Fibroblast of skin of right biceps (primary cell): Measurements from ENCODE around the gene BRD9.
"Not testable (repeated sequence)": the region's sequence is repeated elsewhere in the genome, so short reads cannot be mapped to it uniquely, and the experiment has no call there.

Source experiments
- DNase-seq: peaks from one replicate; pipeline ENCODE4 v3.0.0-alpha.2; 2013

The BRD9 gene

DNA sequence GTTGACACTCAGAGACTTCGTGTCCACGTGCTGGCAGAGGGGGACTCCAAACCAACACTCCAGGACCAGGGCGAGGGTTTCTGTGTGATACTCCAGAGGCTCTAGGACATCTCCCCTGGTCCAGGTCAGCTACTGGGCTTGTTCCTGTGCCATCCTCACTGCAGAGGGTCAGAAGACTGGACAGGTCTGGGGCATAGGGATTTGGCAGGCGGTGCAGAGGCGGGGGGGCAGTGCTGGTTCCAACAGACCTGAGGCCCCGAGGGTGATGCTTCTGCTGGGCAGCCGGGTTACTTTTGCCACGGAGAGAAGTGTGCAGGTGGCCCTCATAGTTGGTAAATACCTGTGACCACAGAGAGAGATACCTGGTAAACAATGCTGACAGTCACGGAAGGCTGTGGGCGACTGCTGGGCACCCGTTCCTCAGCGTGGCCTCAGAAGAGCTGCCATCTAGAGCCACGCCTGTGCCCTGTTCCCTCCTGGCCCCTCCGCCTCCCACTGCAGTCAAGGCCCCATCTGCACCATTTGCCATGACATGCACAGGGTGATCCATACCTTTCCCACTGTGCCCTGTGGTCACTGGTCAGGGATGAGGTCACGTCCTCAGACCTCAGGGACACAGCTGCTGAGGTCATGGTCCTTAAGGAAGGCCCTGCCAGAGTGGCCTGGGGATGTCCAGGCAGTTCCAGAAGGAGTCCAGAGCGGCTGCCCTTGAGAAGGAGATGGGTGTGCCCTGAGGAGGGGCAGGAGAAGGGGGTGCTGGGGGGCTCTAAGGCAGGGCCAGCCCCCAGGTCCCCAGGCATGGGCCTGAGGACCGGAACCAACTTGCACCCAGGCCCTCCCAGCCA lies 30.1 kb upstream of the BRD9 start:
- no peak for DNase-seq

DNA sequence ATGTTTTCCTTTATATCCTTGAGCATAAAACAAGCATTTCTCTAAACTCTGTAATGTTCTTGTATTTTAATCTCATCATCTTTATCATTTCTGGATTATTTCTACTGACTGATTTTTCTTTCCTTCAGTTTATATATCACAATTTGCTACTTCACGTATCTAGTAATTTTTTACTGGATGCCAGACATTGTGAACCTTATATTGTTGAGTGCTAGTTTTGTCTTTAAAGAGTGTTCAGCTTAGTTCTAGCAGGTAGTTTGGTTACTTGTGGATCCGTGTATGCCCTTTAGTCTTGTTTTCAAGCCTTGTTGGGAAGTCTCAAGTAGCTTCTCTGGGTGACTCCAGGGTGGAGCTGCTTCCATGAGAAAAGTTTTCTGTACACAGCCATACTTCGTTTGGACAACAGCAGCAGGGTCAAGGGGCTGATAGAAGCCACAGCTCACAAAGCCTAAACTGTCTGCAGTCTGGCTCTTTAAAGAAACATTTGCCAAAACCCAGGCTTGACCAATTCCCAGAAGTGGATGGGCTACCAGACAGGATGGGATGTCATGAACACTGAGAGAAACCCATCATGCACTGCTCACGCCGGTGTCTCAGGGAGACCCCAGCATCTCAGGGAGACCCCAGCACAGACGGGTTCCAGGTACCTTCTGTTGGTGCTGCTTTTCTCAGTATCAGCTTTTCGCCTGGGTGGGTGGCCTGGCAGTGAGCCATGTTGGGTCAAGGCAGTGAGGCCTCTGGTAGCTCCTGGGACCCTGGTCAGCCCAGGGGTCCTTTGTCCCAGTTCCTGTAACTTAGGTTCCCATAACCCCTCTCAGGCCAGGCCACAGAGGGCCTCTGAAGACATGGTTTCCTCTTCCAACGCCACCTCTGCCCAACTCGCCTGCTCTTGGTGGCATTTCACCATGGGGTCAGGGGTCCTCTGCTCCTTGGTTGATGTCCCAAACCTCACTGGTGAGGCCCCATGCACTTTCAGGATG lies 29.1 kb upstream of the BRD9 start:
- no peak for DNase-seq

DNA sequence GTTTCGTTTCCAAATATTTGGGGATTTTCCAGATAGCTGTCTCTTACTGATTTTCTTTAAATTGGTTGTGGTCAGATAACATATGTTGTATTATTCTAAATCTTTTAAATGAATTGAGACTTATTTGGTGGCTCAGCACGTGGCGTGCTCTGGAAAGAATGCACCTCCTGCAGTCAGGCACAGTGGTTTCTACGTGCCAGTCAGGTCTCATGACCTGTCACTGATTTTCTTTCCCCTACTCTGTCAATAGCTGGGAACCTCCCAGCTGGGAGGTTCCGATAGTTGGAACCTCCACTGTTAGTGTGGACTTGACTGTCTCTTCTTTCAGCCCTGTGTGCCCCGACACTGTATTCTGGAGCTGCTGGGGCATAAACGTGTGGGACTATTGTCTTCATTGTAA lies 27.7 kb upstream of the BRD9 start:
- no peak for DNase-seq

DNA sequence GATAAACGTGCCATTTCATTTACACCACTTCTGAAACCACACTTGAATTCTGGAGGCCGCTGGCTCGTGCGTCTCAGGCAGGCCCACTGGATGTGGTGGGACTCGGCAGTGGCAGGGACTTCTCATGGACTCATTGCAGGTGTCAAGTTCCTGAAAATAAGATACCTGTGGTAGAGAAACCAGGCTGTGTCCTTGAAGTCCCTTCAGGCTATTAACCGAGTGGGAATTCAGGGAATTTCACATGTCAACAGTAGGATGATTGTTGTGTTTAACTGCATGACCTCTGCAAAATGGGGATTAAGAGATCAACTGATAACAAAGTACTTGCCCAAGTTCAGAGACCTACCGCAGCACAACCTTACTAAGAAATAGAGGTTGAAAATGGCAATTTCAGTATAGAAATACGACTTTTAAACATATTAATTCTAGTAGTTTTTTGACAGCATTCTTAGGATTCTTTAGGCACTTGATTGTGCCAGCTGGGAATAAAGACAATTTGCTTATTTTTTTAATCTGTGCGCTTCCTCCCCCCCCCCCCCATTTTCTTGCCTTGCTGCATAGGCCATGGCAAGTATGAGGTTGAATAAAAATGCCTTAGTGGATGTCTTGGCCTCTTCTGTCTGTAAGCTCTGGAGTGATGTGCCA lies 26.9 kb upstream of the BRD9 start:
- no peak for DNase-seq

DNA sequence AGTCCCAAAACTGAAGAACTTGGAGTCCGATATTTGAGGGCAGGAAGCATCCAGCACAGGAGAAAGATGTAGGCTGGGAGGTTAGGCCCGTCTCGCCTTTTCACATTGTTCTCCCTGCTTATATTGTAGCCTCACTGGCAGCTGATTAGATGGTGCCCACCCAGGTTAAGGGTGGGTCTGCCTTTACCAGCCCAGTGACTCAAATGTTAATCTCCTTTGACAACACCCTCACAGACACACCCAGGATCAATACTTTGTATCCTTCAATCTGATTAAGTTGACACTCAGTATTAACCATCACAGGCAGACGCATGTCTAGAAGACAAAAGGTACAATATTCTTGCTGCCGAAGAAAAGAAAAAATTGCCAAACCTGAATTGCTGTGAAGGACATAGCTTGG lies 26.1 kb upstream of the BRD9 start:
- not testable (repeated sequence) for DNase-seq

DNA sequence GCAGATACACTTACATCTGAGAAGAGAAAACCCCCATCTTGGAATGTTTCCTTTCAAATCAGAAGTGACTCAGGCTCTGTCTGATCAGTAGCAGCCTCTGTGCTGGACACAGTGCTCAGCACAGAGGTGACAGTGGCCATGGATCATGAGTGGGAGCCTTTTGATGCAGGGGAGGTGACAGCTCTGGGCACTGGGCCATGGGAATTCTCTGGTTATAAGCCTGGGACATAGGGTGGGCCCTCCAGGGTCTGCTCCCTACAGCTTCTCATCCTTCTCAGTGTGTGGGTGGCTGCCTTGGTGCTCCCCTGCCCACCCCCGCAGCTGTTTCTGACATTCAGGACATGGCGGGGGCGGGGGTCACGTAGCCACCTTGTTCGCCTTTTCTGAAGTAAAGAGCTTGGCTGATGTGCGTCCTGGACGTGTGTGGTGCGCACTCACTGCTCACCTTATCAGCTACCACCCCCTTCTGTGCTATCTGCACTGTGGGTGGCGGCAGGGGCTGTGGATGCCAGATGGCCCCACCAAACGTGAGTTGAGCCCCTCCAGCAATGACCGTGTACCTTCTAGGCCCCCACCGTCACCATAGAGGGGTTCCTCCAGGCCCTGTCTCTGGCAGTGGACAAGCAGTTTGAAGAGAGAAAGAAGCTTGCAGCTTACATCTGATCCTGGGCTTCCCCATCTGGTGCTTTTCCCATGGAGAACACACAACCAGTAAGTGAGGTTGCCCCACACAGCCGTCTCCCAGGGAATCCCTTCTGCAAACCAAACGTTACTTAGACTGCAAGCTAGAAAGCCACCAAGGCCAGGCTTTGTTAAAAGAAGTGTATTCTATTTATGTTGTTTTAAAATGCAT lies 24.1 kb upstream of the BRD9 start:
- no peak for DNase-seq

DNA sequence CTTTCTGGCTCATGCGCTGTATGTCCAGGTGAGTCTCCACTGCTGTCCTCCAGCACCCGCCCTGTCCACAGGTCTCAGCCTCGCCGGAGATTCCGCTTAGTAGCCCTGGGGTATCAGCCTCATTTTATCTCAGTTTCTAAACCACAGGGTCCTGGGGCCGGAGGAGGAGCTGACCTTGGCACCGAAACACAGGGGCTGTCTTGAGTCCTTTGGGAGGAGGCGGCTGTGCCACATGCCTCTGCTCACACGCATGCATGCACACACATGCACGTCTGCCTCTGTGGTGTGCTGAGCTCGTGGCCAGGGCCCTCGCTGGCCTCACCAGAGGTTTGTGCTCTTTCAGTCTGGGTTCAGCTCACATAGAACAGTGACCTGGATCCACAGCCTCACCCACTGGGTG lies 23.3 kb upstream of the BRD9 start:
- DNase-seq = no peak

DNA sequence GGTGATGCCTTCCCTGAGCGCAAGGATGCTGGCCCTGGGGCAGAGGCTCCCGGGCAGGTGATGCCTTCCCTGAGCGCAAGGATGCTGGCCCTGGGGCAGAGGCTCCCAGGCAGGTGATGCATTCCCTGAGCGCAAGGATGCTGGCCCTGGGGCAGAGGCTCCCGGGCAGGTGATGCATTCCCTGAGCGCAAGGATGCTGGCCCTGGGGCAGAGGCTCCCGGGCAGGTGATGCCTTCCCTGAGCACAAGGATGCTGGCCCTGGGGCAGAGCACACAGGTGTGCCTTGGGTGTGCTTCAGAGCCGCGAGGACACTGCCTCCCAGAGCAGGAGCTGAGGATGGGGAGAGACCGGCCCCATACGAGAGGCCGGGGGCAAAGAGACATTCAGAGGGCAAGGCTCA lies 22.7 kb upstream of the BRD9 start:
- not testable (repeated sequence) for DNase-seq

DNA sequence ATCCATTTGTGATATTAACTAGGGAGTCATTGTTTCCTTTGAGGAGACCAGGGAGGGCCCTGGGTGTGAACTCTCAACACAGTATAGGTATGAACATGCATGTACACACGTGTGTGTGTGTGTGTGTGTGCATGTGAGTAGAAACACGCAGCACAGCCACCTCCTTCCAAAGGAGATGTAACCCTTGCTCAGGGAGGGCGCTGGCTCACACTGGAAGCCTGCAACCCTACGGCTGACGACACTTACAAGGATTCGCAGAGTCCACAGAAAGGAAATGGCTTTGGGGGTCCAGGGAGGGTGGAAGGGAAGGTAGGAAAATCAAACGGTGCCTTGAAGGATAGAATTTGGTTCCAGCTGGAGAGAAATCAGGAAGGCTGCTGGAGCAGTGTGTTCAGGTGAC lies 22.0 kb upstream of the BRD9 start:
- no peak for DNase-seq

DNA sequence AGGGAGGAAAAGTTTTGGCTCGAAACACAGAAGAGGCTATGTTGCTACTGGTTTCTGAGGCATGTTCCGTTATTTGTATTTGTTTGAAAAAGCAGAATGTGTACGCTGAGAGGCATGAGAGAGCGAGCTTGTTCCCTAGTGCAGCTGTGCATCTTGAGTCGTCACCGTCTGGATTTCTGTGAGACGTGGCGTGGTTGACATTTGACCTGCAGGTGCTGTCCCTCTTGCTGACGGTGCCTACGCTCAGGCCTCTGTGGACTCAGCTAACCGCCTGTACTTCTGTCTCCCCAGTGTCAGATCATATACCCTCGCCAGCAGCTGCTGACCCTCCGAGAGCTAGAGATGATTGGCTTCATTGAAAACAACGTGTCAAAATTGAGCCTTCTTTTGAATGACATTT lies 21.6 kb upstream of the BRD9 start:
- DNase-seq = no peak

DNA sequence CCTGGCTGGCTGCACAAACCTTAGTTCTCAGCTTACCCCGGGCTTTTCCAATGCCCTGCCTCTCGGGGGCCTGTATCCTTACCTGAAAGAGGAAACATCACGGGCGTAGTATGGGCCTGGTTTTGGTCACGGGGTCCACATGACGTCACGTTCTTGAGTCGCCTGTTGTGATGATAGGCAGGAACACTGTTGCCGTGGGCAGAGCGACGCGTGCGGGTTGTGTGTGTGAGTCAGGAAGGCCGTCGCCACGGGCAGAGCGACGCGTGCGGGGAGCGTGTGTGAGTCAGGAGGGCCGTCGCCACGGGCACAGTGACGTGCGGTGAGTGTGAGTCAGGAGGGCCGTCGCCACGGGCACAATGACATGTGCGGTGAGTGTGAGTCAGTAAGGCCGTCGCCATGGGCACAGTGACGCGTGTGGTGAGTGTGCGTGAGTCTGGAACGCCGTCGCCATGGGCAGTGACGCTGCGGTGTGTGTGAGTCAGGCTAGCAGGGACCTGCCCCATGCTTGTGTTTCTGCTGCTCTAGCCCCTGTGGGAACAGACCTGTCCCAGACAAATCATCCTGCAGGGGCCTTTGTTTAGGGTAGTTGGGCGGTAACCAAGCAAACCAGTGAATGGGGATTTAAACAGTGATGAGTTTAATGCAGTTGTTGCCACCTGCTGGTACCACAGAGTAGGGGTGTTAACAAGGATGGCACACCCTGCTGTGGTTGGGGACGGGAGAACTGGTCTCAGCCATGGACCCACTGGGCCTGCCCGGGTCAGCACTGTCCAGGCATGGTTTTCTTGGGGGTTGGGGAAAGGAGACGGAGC lies 19.9 kb upstream of the BRD9 start:
- peak; percentile 90 for DNase-seq

DNA sequence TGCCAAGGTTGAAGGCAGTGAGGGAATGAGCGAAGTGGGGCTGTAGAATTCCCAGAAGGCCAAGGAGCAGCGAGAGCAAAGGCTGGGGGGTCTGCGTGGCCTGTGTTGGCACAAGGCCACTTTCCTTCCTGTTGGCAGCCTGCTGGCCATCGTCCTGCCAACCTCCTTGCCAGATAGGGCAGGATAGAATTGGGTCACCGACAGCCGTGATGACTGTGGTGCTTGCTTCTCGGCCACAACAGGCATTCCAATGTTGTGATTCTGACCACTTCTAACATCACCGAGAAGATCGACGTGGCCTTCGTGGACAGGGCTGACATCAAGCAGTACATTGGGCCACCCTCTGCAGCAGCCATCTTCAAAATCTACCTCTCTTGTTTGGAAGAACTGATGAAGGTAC lies 19.0 kb upstream of the BRD9 start:
- DNase-seq = peak; percentile 51

DNA sequence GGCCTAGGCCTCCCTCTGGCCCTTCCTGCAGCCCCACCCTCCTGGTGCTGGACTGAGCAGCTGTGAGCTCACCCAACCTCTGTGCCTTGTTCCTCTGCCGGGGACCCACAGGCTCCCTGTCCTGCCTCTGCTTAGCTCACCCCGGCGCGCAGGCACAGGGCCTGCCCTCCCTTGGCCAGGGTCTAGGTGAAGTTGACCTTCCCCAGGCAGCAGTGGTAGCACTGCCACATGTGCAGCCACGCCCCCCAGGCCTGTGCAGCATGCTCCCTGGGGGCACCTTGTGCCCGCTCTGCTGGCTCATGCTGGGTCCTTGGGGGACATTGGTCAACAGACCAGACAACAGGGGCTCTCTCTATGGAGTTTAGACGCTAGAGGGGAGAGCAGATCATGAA lies 18.2 kb upstream of the BRD9 start:
- DNase-seq = no peak

DNA sequence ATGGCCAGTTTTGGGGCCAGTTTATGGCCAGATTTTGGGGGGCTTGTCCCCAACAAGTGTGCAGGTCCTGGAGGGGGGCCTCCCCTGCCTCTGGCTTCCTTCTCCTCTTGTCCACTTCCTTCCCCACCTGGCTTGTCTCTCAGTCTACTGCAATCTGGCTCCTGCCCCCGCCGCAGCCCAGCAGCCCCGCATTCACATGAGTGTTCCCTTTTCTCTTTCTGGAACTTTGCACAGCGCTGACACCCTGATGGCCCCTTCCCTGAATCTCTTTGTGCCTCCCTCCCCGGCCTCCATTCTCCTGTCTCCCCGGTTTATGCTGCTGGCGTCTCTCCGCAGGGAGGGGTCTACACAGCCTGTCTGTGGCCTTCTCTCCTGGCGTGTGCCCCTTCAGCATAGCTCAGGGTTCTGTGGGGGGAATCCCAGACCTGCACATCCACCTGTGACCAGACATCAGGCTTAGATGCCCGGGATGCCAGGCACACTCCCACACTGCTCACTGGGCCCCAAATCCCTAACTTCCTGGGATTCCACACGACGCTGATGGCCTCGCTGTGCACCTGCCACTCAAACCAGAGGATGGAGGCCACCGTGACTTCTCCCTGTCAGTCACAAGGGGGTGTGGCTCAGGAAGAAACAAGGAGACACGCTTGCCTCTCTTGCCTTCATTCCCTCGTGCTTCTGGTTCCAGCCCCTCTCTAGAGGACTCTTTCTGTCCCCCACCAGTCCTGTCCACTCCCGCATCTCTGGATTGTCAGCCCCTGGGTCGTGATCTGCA lies 17.6 kb upstream of the BRD9 start:
- DNase-seq = no peak

DNA sequence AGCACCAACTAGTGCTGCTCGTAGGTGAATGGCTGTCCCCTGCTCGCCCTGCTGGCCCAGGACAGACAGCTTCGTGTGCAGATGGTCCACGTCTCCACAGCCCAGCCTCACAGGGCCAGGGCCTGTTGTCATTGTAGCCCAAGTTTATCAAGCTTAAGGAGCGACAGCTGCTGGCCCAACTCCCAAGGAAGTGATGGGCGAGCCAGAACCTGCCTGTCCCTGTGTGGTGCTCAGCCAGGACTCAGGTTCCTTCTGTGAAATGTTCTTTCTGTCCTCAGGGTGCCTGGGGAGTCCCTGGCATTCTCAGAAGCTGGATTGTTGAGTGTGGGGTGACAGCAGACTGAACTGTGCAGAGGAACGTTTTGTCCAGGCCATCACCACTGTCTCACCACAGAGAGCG lies 16.5 kb upstream of the BRD9 start:
- DNase-seq = no peak

DNA sequence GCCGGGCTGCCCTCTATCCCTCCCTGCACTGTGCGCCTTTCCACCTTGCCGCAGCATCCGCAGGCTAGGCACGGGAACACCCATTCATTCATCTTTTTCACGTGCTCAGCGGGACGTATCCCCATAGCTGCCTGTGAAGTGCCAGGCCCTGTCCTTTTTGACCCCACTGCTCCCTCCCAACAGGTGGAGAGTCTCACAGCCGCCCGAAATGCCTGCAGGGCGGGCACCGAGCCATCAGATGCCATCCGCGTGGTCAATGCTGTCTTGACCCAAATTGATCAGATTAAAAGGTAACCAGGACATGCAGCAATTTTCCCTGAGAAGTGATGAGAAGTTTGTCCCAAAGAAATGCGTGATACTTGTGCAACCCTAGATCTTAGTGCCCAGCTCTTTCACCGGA lies 15.6 kb upstream of the BRD9 start:
- DNase-seq = no peak

DNA sequence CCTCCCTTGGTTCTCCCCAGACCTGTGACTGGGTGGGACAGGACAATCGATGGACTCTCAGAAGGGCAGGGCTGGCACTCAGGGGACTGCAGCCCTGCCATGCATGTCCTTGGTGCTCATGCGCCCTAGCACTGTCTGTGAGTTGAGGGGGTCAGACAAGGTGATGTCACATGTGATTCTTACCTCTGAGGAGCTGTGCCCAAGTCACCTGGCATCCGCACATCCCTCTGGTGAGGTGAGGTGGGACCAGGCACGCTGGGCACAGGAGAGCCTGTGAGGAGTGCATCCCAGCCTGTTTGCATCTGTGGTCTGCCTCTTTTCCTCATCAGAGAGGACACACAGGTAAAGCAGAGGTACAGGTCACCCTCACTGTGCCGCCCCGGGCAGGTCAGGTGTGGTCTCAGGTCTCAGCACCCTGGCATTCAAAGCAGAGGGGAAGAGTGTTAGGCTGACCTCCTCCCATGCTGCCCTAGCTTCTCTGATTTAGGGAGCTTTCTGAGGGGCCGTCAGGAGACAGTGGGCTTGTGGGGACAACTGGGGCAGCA lies 14.8 kb upstream of the BRD9 start:
- DNase-seq = no peak

DNA sequence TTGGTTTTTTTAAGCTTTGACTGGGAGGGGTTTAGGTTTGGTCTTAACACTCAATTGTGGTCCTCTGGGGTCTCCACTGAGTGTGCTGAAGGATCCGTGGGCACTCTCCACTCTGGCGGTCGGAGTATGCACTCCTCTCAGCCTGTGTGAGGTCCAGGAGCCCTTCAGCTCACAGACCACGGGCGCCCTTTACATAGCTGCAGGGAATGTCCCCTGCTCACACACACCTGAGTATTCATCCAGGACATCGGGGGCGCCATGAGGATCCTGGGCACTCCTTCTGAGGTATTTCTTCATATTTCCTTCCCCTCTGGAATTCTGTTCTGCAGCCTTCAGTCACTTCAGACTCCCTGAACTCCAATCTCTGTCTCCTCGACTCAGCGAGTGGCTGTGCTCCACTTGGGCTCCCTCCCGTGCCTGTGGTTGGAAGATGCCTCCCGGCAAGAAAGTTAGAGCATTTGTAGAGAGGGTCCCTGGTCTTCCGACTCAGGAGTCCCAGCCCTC lies 12.6 kb upstream of the BRD9 start:
- no peak for DNase-seq

DNA sequence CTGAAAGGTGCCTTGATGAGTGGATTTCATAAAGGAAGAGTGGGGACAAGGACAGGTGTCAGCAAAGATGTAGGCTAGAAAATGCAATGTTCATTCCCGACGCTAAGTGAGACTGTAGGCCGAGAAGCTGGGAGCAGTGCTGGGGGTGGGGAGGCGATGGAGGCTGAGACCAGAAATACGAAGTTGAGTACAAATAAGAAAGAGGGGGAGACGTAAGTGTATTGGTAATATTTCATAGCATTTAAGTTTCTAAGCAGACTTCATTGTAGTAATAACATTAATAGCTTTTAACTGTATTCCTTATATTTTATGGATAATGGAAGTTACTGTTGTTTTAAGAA lies 11.1 kb upstream of the BRD9 start:
- no peak for DNase-seq

DNA sequence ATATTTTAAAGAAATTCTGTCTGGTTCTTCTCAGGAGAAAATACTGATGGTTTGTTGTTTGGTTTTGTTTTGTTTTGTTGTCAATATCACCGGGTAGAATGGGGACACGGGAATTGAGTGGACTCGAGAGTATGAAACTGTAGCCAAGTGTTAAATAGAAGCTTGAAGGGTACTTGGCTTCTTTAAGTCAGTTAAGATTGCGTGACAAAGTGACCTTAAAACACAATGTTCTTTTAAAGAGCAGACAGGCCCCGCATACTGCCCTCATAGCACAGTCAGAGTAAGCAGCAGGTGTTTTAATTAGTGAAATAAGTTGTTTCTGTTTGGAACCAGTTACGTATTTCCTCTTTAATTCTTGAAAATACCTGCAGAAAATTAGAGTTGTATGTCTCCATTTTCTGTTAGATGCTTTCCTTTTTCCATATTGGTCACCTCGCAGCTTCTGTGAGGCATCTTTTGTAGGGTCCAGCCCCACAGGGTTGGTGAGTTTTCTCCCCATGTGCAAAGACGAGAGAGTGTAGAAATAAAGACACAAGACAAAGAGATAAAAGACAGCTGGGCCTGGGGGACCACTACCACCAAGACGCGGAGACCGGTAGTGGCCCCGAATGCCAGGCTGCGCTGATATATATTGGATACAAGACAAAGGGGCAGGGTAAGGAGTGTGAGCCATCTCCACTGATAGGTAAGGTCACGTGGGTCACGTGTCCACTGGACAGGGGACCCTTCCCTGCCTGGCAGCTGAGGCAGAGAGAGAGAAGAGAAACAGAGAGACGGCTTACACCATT lies 9.7 kb upstream of the BRD9 start:
- no peak for DNase-seq
